Measurements from ENCODE around the gene LAMA5.

LAMA5 gene

GRCh38 chr20:62314711-62315302, 52.3 kb downstream of the LAMA5 start:
- peaks cover 4% of the 10 kb centered on the region; the same call in 1 of the 2 replicates for H4K20me1 ChIP-seq (ENCODE audit: insufficient read depth, low read length)
- H3K4me2 ChIP-seq (ENCODE audit: insufficient read depth, low read length), result no peak overlapping the region
- DNase-seq (no peak), ATAC-seq (ENCODE audit: insufficient read depth, low read depth) (no peak)
- no peak overlapping the region for H3K4me3 ChIP-seq (ENCODE audit: low read depth in 1 of 2, low read length in 2 of 2)
- no peak overlapping the region for H3K9ac ChIP-seq (ENCODE audit: low read depth, low read length)
- no peaks in the 10 kb centered on the region for H3K27me3 ChIP-seq (ENCODE audit: insufficient read depth, low read length, poor library complexity)
- TF ChIP-seq, protein P1, sequence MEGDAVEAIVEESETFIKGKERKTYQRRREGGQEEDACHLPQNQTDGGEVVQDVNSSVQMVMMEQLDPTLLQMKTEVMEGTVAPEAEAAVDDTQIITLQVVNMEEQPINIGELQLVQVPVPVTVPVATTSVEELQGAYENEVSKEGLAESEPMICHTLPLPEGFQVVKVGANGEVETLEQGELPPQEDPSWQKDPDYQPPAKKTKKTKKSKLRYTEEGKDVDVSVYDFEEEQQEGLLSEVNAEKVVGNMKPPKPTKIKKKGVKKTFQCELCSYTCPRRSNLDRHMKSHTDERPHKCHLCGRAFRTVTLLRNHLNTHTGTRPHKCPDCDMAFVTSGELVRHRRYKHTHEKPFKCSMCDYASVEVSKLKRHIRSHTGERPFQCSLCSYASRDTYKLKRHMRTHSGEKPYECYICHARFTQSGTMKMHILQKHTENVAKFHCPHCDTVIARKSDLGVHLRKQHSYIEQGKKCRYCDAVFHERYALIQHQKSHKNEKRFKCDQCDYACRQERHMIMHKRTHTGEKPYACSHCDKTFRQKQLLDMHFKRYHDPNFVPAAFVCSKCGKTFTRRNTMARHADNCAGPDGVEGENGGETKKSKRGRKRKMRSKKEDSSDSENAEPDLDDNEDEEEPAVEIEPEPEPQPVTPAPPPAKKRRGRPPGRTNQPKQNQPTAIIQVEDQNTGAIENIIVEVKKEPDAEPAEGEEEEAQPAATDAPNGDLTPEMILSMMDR (IDR thresholded peaks at IDR 0.05; ENCODE audit: borderline replicate concordance, extremely low read depth, low read length, poor library complexity, severe bottlenecking), result no peak
- TF ChIP-seq EZH2 (IDR thresholded peaks at IDR 0.05; ENCODE audit: borderline replicate concordance, low read depth, low read length, severe bottlenecking), result no peak
- no peak overlapping the region for H3K27ac ChIP-seq (ENCODE audit: low read length)
- H3K4me1 ChIP-seq (ENCODE audit: insufficient read depth, low read length), result no peaks in the 10 kb centered on the region
- H2AFZ ChIP-seq (ENCODE audit: low read depth, low read length), result no peak overlapping the region
- H3K79me2 ChIP-seq (ENCODE audit: insufficient read depth, low read length), result no peaks in the 10 kb centered on the region
- no peaks in the 10 kb centered on the region for H3K36me3 ChIP-seq (ENCODE audit: insufficient read depth, low read length)
- no peaks in the 10 kb centered on the region for H3K9me3 ChIP-seq (ENCODE audit: insufficient read depth, low read length, severe bottlenecking)

DNA sequence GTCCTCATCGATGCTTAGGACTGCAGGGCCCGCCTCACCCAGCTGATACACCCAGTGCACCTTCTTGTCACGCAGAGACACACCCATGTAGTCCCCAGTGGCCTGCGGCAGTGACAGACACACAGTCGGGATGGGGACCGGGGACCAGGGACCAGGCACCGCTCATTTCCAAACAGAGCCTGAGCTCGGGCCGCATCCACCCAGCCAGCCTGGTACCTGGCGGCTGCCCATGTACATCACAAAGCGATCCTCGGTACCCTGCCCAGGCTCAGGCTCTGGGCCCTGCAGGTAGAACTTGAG, 52.8 kb downstream of the LAMA5 start:
- no peak for ATAC-seq (ENCODE audit: insufficient read depth, low read depth)
- no peaks in the 10 kb centered on the region for H3K4me1 ChIP-seq (ENCODE audit: insufficient read depth, low read length)

DNA sequence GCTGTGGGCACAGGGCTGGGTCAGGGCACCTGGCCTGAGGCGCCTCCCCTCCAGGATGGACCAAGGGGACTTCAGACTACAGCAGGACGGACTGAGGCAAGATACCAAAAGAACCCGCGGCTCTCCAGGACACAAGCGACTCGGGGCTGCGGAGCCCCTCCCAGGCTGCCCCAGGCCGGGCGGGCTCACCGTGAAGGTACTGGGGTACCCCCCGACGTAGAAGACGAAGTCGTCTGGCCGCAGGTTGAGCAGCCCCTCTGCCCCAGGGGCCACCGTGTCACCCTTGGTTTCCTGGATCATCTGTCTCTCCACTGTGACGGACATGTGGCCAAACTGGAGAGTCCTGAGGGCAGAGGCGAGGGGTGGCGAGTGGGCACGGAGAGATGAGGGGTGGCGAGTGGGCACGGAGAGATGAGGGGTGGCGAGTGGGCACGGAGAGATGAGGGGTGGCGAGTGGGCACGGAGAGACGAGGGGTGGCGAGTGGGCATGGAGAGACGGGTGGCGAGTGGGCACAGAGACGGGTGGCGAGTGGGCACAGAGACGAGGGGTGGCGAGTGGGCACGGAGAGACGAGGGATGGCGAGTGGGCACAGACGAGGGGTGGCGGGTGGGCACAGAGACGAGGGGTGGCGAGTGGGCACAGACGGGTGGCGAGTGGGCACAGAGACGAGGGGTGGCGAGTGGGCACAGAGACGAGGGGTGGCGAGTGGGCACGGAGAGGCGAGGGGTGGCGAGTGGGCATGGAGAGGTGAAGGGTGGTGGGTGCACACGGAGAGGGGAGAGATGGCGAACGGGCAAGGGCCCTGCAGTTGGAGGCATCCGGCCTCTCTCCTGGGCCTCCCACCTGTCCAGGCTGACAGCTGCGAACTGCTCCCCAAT, 53.4 kb downstream of the LAMA5 start:
- Histone ChIP-seq H3K9ac (ENCODE audit: low read depth, low read length) (no peak overlapping the region), H3K36me3 (ENCODE audit: insufficient read depth, low read length) (peaks cover 7% of the 10 kb centered on the region), H2AFZ (ENCODE audit: low read depth, low read length) (no peak overlapping the region), H3K79me2 (ENCODE audit: insufficient read depth, low read length) (no peaks in the 10 kb centered on the region), H3K9me3 (ENCODE audit: insufficient read depth, low read length, severe bottlenecking) (no peaks in the 10 kb centered on the region), H3K27me3 (ENCODE audit: insufficient read depth, low read length, poor library complexity) (no peaks in the 10 kb centered on the region), H3K4me2 (ENCODE audit: insufficient read depth, low read length) (no peak overlapping the region), H3K4me1 (ENCODE audit: insufficient read depth, low read length) (no peaks in the 10 kb centered on the region), H3K4me3 (ENCODE audit: low read depth in 1 of 2, low read length in 2 of 2) (no peak overlapping the region), H4K20me1 (ENCODE audit: insufficient read depth, low read length) (peaks cover 5% of the 10 kb centered on the region), H3K27ac (ENCODE audit: low read length) (no peak overlapping the region)
- no peak for TF ChIP-seq EZH2 (IDR thresholded peaks at IDR 0.05; ENCODE audit: borderline replicate concordance, low read depth, low read length, severe bottlenecking)
- TF ChIP-seq, protein P1 (IDR thresholded peaks at IDR 0.05; ENCODE audit: borderline replicate concordance, extremely low read depth, low read length, poor library complexity, severe bottlenecking), result no peak
- no peak for ATAC-seq (ENCODE audit: insufficient read depth, low read depth)
- no peak for DNase-seq

More for the DNA sequence above, 52.8 kb downstream of the LAMA5 start:
- H4K20me1 ChIP-seq (ENCODE audit: insufficient read depth, low read length), result peaks cover 4% of the 10 kb centered on the region; the same call in 1 of the 2 replicates
- no peaks in the 10 kb centered on the region for H3K27me3 ChIP-seq (ENCODE audit: insufficient read depth, low read length, poor library complexity)
- H3K4me2 ChIP-seq (ENCODE audit: insufficient read depth, low read length), result no peak overlapping the region
- H3K79me2 ChIP-seq (ENCODE audit: insufficient read depth, low read length), result no peaks in the 10 kb centered on the region
- no peak for DNase-seq
- no peaks in the 10 kb centered on the region for H3K9me3 ChIP-seq (ENCODE audit: insufficient read depth, low read length, severe bottlenecking)
- H3K36me3 ChIP-seq (ENCODE audit: insufficient read depth, low read length), result peaks cover under 1% of the 10 kb centered on the region; the same call in 1 of the 2 replicates
- H3K27ac ChIP-seq (ENCODE audit: low read length), result no peak overlapping the region
- H3K4me3 ChIP-seq (ENCODE audit: low read depth in 1 of 2, low read length in 2 of 2), result no peak overlapping the region
- no peak for TF ChIP-seq EZH2 (IDR thresholded peaks at IDR 0.05; ENCODE audit: borderline replicate concordance, low read depth, low read length, severe bottlenecking)
- TF ChIP-seq, protein P1 (IDR thresholded peaks at IDR 0.05; ENCODE audit: borderline replicate concordance, extremely low read depth, low read length, poor library complexity, severe bottlenecking), result no peak
- H2AFZ ChIP-seq (ENCODE audit: low read depth, low read length), result no peak overlapping the region
- no peak overlapping the region for H3K9ac ChIP-seq (ENCODE audit: low read depth, low read length)
